Stimulated activated CD4-positive, alpha-beta T cell treated with anti-CD3 and anti-CD28 coated beads, Interleukin-1b, Interleukin-23, amount 100 ng/mL, for 24 hours (primary cell): Measurements from ENCODE around the gene ARHGDIA.
"Not testable (repeated sequence)": the region's sequence is repeated elsewhere in the genome, so short reads cannot be mapped to it uniquely, and the experiment has no call there.

Experiments used
- DNase-seq, 4 experiments: peaks; one replicate each; pipeline ENCODE4 v3.0.0-alpha.2; 2020; ENCODE audit warnings: low read depth in 4 of 4, low spot score in 1 of 4

Gene ARHGDIA

DNA sequence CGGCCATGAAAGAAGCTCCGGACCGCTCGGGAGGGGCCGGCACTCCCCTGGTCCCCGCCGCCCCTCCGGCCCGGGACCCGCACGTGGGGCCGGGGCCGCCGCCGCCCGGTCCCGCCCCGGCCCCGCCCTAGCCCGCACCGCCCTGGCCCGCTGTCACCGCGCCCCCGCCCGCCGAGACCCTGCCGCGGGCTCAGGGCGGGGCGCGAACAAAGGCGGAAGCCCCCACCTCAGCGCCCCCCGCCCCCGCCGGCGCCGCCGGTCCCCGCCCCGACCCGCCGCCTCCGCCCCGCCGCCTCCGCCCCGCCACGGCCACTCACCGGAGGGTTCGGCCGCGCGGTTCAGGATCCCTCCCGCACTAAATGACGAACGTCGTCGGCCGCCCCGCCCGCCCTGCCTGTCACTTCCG is at the start of gene ARHGDIA:
ARHGDIA (minus strand) TSS at position 357 of the 406 bp plus-strand sequence. CDS start 1,407 bp downstream, outside the sequence.
- peak in 1 of 4 experiments; percentile 91 for DNase-seq

- no peak for DNase-seq
Observed at GRCh38 chr17:81918832-81919545, 47.9 kb upstream of the ARHGDIA start.

GRCh38 chr17:81918333-81918669 is 47.2 kb upstream of the ARHGDIA start:
- DNase-seq = not testable (repeated sequence)

GRCh38 chr17:81917565-81918332 is 46.6 kb upstream of the ARHGDIA start, which contains the start of gene SIRT7:
Gene SIRT7, minus strand, starts transcription at chr17:81918176. Its CDS starts 45 bp downstream, at chr17:81918131.
- DNase-seq = peak; percentile 57 to 74 (median 70)

GRCh38 chr17:81916234-81917001 is 45.3 kb upstream of the ARHGDIA start:
- DNase-seq = no peak

DNA sequence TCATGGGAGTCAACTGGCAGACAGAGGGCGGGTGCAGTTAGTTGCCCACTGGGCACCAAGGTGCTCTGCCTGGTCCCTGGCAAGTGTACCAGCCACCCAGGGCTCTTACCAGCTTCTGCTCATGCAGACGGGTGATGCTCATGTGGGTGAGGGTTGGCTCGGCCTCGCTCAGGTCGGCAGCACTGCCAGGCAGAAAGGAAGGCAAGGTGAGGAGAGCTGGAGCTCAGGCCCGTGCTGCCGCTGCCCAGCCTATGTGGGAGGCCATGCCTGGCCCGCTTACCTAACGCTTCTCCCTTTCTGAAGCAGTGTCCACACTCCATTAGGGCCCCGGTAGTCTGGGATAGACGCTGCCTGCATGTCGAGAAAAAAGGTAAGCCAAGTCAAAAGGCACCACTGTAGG is 44.2 kb upstream of the ARHGDIA start:
- DNase-seq = no peak

GRCh38 chr17:81914103-81914850 is 43.1 kb upstream of the ARHGDIA start:
- no peak for DNase-seq

DNA sequence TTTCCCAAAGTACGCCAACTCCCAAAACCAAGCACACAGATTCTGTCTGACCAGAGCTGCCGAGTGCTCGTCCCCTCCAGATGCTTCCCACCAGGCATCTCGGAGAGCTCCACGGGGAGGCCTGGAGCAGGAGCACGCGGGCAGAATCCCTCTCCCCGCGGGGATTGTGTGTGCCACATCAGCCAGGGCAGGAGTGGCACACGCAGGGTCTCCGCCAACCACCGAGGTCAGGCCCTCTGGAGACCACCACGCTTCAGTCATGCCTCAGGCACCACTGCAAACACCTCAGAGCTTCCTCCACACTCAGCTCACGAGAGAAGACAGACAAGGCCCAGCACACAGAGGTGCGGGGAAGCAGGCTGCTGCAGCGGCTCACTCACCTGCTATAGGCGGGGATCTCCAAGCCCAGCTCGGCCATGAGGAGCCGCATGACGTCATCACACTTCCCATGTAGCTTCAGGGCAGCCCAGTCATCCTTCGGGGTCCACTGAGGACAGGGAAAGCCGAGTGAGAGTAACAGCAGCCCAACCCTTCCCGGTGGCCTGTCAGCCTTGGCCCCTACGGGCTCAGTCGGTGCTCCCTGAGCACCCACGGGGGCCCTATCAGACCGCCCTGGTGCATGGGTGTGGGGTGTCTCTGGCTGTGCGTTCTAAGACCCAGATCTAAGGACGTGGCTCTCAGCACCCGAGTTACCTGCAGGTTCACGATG is 42.4 kb upstream of the ARHGDIA start:
- DNase-seq = no peak

- DNase-seq = no peak
Observed at GRCh38 chr17:81912441-81913309, 41.5 kb upstream of the ARHGDIA start.

DNA sequence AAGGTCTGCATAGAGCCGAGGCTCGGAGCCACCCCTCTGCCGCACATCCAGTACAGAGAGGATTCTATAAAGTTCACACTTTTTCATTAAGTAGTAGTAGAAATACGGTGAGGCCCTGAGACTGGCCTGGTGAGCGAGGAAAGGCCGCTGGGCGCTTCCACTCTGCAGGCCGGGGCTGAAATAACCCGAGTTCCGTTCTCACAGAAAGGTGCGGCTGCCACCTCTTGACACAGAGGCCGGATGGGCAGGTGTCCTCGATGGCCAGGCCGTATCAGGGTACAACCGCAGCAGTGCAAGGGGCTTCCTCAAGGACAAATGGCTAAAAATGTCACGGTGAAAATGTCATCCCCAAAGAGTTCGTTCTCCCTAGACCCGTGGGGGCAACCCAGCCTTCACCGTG is 40.8 kb upstream of the ARHGDIA start:
- no peak for DNase-seq

DNA sequence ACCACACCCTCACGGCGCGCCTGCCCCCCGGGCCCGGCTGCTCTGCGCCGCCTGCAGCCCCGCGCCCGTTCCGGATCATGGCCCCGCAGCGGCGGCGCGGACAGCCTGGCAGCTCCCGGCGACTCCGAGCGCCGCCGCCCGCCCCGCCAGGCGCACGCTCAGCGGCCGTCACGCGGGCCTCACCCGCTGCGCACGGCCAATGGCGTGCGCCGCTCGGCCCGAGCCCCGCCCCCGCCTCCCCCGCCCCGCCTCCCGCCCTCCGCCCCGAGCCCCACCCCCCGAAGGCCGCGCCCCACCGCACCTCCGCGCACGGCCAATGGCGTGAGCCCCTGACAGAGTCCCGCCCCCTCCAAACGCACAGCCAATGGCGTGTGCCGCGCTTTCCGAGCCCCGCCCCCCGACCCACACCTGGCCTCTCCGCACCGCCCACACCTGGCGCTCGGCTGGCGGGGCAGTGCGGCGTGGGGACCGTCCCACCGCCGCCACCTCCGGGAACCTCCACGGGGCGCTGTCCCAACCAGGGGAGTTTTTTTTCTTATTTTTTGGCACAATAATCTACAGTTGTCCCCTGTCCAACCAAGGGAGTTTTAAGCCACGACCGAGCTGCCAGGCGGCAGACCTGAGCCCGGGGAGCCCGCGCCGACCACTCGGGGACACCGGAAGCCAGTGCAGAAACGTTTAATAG is 40.3 kb upstream of the ARHGDIA start, which contains the start of gene PCYT2:
PCYT2 (minus strand) TSS at position 123 of the 685 bp plus-strand sequence; CDS start at position 79, 44 bp downstream.
- peak; percentile 75 to 92 (median 83) for DNase-seq

GRCh38 chr17:81910840-81911276 is 39.7 kb upstream of the ARHGDIA start:
- DNase-seq = no peak

GRCh38 chr17:81909966-81910839 is 39.1 kb upstream of the ARHGDIA start:
- no peak for DNase-seq

GRCh38 chr17:81909231-81909630 is 38.1 kb upstream of the ARHGDIA start:
- no peak for DNase-seq

DNA sequence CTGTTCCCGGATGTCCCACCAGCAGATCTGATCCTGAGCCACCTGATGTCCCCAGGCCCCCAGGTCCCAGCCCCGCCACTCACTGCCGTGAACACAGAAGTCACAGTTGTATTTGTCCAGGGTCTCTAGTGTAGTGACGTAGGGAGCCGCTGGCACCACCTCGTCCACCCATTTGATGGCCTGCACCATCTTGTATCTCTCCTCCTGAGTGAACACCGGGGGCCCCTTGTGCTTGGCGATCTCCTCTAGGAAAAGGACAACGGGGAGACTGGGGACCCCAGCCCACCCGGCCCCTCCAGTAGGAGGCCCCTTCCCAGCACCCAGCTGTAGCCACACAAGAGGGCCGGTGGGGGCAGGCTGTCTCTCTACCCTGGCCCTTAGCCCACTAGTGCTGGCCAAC is 37.7 kb upstream of the ARHGDIA start:
- no peak for DNase-seq

GRCh38 chr17:81907219-81908145 is 36.3 kb upstream of the ARHGDIA start:
- no peak for DNase-seq
